DOHH2 (cell line): ENCODE data around the gene SPEM2.

Experiments
- H3F3A ChIP-seq: fragments of 200-600 bp; sonication (generic), shearing (Covaris generic); 2 replicates; pipeline ENCODE4 v1.6.0; 2016; ENCODE audit warnings: antibody characterized with exemption, mild to moderate bottlenecking; ENCODE audit not compliant: control insufficient read depth, insufficient read depth
- H3K27ac ChIP-seq: fragments of 200-600 bp; sonication (generic); 2 replicates; pipeline ENCODE4 v1.5.1; 2014; ENCODE audit warnings: low read depth, mild to moderate bottlenecking, low read length, moderate library complexity
- H3K27me3 ChIP-seq: fragments of 200-600 bp; sonication (generic); 2 replicates; pipeline ENCODE4 v1.6.1; 2014; ENCODE audit warnings: mild to moderate bottlenecking, low read length, mixed read lengths; ENCODE audit not compliant: control insufficient read depth
- H3K36me3 ChIP-seq: fragments of 200-600 bp; sonication (generic); 2 replicates; pipeline ENCODE4 v1.6.1; 2014; ENCODE audit warnings: mild to moderate bottlenecking, low read length, moderate library complexity, mixed read lengths; ENCODE audit not compliant: control insufficient read depth
- H3K4me1 ChIP-seq: fragments of 200-600 bp; sonication (generic); 2 replicates; pipeline ENCODE4 v1.6.1; 2014; ENCODE audit warnings: mild to moderate bottlenecking, low read length, mixed read lengths; ENCODE audit not compliant: control insufficient read depth
- H3K4me2 ChIP-seq: fragments of 200-600 bp; sonication (generic); 2 replicates; pipeline ENCODE4 v1.6.0; 2014; ENCODE audit warnings: mild to moderate bottlenecking, low read length, moderate library complexity
- H3K4me3 ChIP-seq: fragments of 200-600 bp; sonication (generic); 2 replicates; pipeline ENCODE4 v1.5.1; 2014; ENCODE audit warnings: mild to moderate bottlenecking, low read length, mixed read lengths
- H3K79me2 ChIP-seq: fragments of 200-600 bp; sonication (generic); 2 replicates; pipeline ENCODE4 v1.6.1; 2014; ENCODE audit warnings: mild to moderate bottlenecking, low read length, mixed read lengths; ENCODE audit not compliant: control insufficient read depth
- H3K9me2 ChIP-seq: fragments of 200-600 bp; sonication (generic); replicated peaks from 2 replicates; pipeline ENCODE4 v1.6.1; 2014; ENCODE audit warnings: mild to moderate bottlenecking, low read length, mixed read lengths; ENCODE audit not compliant: control insufficient read depth
- H3K9me3 ChIP-seq: fragments of 200-600 bp; sonication (generic); 2 replicates; pipeline ENCODE4 v1.6.1; 2014; ENCODE audit warnings: antibody characterized with exemption, low read length, mixed read lengths; ENCODE audit not compliant: control insufficient read depth, insufficient read depth
- H4K20me1 ChIP-seq: fragments of 200-600 bp; sonication (generic); 2 replicates; pipeline ENCODE4 v1.6.0; 2014; ENCODE audit warnings: low read depth, mild to moderate bottlenecking, antibody characterized with exemption, low read length, moderate library complexity; ENCODE audit not compliant: control insufficient read depth, insufficient read depth
- CTCF ChIP-seq: fragments of 200-600 bp; sonication (generic); IDR thresholded peaks from one replicate; pipeline ENCODE4 v1.5.1; 2014; ENCODE audit warnings: antibody characterized with exemption, mild to moderate bottlenecking, low read depth, low read length; ENCODE audit not compliant: poor library complexity, severe bottlenecking
- EZH2phosphoT487 ChIP-seq: fragments of 200-600 bp; sonication (generic); IDR thresholded peaks from 2 replicates; pipeline ENCODE4 v1.6.1; 2017; ENCODE audit warnings: borderline replicate concordance, mild to moderate bottlenecking, antibody characterized with exemption, low read length, moderate library complexity, mixed read lengths

SPEM2 gene

DNA sequence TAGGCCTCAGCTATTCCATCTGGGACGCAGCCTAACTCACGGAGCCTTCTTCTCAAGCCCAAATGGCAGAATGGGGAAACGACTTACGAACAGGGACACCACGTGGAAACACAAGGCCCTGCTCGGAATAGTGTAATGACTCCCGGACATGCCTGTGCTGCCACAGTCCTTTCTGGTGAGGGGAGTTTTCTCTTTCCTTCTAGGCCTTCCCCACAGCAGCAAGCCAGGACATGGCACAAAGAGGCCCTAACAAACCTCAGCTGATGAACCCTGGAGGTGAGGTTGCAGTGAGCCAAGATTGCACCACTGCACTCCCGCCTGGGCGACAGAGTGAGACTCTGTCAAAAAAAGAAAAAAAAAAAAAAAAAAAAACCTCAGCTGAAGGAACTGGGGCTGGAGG, 38.7 kb downstream of the SPEM2 start:
- H4K20me1 ChIP-seq, result no peaks in the 10 kb centered on the region
- H3K4me3 ChIP-seq, result no peak overlapping the region
- H3K27me3 ChIP-seq, result no peaks in the 10 kb centered on the region
- H3K36me3 ChIP-seq, result no peaks in the 10 kb centered on the region; the same call in 1 of the 2 replicates
- no peaks in the 10 kb centered on the region for H3K9me2 ChIP-seq
- H3K27ac ChIP-seq, result no peak overlapping the region
- no peaks in the 10 kb centered on the region for H3F3A ChIP-seq
- H3K9me3 ChIP-seq, result no peaks in the 10 kb centered on the region
- H3K79me2 ChIP-seq, result peaks cover 8% of the 10 kb centered on the region
- H3K4me1 ChIP-seq, result peaks cover 21% of the 10 kb centered on the region
- TF ChIP-seq EZH2phosphoT487, result no peak
- no peak for TF ChIP-seq CTCF
- H3K4me2 ChIP-seq, result no peak overlapping the region

DNA sequence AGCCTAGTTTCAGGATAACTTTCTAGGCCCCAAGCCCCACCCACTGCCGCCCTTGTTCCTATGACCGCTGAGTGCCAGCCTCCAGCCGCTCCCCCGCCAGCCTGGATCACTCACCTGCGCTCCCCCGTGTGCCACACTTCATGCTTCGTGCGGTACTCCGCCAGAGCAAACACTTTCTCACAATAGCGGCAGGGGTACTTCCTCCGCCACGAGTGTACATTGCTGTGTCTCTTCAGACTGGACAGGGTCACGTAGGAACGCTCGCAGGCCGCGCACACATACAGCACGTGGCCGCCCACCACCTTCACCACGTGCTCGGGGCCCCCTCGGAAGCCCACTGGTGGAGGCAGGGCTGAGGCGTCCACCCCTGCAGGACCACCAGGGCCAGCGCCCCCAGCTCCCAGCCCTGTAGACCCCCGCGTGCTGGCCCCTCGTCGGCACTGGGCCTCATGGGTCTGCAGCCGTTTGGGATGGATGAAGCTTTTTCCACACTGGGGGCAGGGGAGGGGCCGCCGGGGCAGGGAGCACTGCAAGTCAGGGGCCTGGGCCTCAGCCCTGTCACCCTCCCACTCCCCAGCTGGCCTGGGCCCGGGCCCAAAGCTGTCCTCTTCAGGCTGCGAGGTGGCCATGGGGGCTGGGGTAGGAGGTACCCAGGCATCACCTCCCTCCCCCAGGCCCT, 40.3 kb downstream of the SPEM2 start:
- H3K4me3 ChIP-seq, result no peak overlapping the region
- H3K4me2 ChIP-seq, result peak overlapping the region; percentile 57; the same call in 1 of the 2 replicates
- H3K27ac ChIP-seq, result no peak overlapping the region
- no peaks in the 10 kb centered on the region for H3F3A ChIP-seq
- H3K79me2 ChIP-seq, result peaks cover 8% of the 10 kb centered on the region
- no peaks in the 10 kb centered on the region for H3K9me2 ChIP-seq
- TF ChIP-seq EZH2phosphoT487 (no peak), CTCF (no peak)
- H4K20me1 ChIP-seq, result no peaks in the 10 kb centered on the region
- no peaks in the 10 kb centered on the region for H3K9me3 ChIP-seq
- H3K36me3 ChIP-seq, result no peaks in the 10 kb centered on the region; the same call in 1 of the 2 replicates
- H3K4me1 ChIP-seq, result peaks cover 21% of the 10 kb centered on the region
- no peaks in the 10 kb centered on the region for H3K27me3 ChIP-seq

DNA sequence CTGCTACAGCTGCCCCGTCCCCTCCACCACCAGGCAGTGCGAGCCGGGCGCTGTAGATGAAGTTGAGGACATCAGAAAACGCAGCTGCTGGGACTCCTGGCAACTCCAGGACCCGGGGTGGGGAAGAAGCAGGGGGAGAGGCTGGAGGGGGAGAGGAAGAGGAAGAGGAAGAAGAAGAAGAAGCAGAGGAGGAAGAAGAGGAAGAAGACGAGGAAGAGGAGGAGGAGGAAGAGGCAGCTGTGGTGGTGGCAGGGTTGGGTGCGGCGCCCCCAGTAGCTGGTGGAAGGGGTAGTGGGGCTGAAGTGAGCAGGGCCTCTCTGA, 40.9 kb downstream of the SPEM2 start:
- Histone ChIP-seq H4K20me1 (no peaks in the 10 kb centered on the region), H3K9me2 (no peaks in the 10 kb centered on the region), H3K36me3 (no peaks in the 10 kb centered on the region; the same call in 1 of the 2 replicates), H3K4me2 (peak overlapping the region; percentile 57), H3K9me3 (no peaks in the 10 kb centered on the region), H3K27ac (no peak overlapping the region), H3K27me3 (no peaks in the 10 kb centered on the region), H3F3A (no peaks in the 10 kb centered on the region), H3K4me1 (peaks cover 21% of the 10 kb centered on the region), H3K4me3 (0 out of 2 replicates have a peak overlapping the region, but pooled peaks have one; percentile 6), H3K79me2 (peaks cover 8% of the 10 kb centered on the region)
- TF ChIP-seq EZH2phosphoT487, result no peak
- TF ChIP-seq CTCF, result no peak
